HFFc6 (cell line): ENCODE data around the gene SMIM1. TPM values are rescaled to one million over a fixed set of nuclear protein-coding genes. Genes with fewer than 3 reads are reported as not detected.
"Not testable (repeated sequence)": the region's sequence is repeated elsewhere in the genome, so short reads cannot be mapped to it uniquely, and the experiment has no call there.

Source experiments
- DNase-seq: peaks from one replicate; pipeline ENCODE4 v3.0.0-alpha.2; 2018
- H3K27ac Mint-ChIP-seq: 2 replicates; pipeline ENCODE4 v1.8.0; 2020; ENCODE audit warnings: mild to moderate bottlenecking, mixed read lengths
- H3K27me3 Mint-ChIP-seq: 2 replicates; pipeline ENCODE4 v1.8.0; 2021; ENCODE audit warnings: mild to moderate bottlenecking, moderate library complexity, mixed read lengths; ENCODE audit not compliant: insufficient read depth
- H3K36me3 Mint-ChIP-seq: 2 replicates; pipeline ENCODE4 v1.8.0; 2021; ENCODE audit warnings: low read depth, mixed read lengths
- H3K4me1 Mint-ChIP-seq: 2 replicates; pipeline ENCODE4 v1.8.0; 2020; ENCODE audit warnings: low read depth, mixed read lengths
- H3K4me3 Mint-ChIP-seq: 2 replicates; pipeline ENCODE4 v1.8.0; 2020; ENCODE audit warnings: mild to moderate bottlenecking, moderate library complexity, mixed read lengths
- H3K9me3 Mint-ChIP-seq: 2 replicates; pipeline ENCODE4 v1.8.0; 2020; ENCODE audit warnings: mild to moderate bottlenecking, mixed read lengths
- total RNA-seq, 6 experiments: library from RNA; stranded (reverse); fragmentation: NEBNext Ultra II Directional; extraction: Animal tissue kit (Norgen Biotek cat#: 25700); gene quantifications; 2 replicates in 1 of 6; 3 replicates in 5 of 6; pipeline ENCODE4 v1.2.3, GENCODE V29; 2021
- TF ChIP-seq, protein P1 (sequence below): fragments of 200-600 bp; sonication (generic); IDR thresholded peaks from 2 replicates; pipeline ENCODE4 v1.5.0; 2021; ENCODE audit warnings: antibody characterized with exemption, mild to moderate bottlenecking

Gene SMIM1
- total RNA-seq, 6 experiments from 2014 or later: 0.38 to 3.4 (median 1.6) TPM

DNA sequence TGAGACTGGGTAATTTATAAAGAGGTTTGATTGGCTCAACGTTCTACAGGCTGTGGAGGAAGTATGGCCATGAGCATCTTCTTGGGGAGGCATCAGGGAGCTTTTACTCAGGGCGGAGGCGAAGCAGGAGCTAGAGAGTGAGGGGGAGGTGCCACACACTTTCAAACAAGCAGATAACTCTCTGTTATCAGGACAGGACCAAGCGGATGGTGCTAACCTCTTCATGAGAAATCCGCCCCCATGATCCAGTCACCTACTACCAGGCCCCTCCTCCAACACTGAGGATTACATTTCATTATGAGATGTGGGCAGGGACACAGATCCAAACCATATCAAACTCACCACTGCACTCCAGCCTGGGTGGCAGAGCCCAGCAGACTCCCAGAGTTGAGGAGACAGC, 35.2 kb downstream of the SMIM1 start:
- Mint-ChIP-seq H3K4me3 (no peak overlapping the region), H3K9me3 (peaks cover 19% of the 10 kb centered on the region), H3K36me3 (no peaks in the 10 kb centered on the region), H3K4me1 (peaks cover 19% of the 10 kb centered on the region), H3K27me3 (peaks cover 6% of the 10 kb centered on the region; the same call in 1 of the 2 replicates), H3K27ac (no peak overlapping the region)
- no peak for DNase-seq
- TF ChIP-seq, protein P1, sequence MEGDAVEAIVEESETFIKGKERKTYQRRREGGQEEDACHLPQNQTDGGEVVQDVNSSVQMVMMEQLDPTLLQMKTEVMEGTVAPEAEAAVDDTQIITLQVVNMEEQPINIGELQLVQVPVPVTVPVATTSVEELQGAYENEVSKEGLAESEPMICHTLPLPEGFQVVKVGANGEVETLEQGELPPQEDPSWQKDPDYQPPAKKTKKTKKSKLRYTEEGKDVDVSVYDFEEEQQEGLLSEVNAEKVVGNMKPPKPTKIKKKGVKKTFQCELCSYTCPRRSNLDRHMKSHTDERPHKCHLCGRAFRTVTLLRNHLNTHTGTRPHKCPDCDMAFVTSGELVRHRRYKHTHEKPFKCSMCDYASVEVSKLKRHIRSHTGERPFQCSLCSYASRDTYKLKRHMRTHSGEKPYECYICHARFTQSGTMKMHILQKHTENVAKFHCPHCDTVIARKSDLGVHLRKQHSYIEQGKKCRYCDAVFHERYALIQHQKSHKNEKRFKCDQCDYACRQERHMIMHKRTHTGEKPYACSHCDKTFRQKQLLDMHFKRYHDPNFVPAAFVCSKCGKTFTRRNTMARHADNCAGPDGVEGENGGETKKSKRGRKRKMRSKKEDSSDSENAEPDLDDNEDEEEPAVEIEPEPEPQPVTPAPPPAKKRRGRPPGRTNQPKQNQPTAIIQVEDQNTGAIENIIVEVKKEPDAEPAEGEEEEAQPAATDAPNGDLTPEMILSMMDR: no peak

GRCh38 chr1:3809680-3810079, 37.1 kb downstream of the SMIM1 start:
- DNase-seq: no peak
- Mint-ChIP-seq H3K9me3 (peaks cover 19% of the 10 kb centered on the region), H3K4me1 (peaks cover 6% of the 10 kb centered on the region), H3K4me3 (no peak overlapping the region), H3K27me3 (no peaks in the 10 kb centered on the region), H3K36me3 (no peaks in the 10 kb centered on the region), H3K27ac (no peak overlapping the region)
- TF ChIP-seq, protein P1: no peak

GRCh38 chr1:3810149-3810761, 37.7 kb downstream of the SMIM1 start:
- peaks cover 19% of the 10 kb centered on the region for H3K9me3 Mint-ChIP-seq
- not testable (repeated sequence) for H3K27ac Mint-ChIP-seq

DNA sequence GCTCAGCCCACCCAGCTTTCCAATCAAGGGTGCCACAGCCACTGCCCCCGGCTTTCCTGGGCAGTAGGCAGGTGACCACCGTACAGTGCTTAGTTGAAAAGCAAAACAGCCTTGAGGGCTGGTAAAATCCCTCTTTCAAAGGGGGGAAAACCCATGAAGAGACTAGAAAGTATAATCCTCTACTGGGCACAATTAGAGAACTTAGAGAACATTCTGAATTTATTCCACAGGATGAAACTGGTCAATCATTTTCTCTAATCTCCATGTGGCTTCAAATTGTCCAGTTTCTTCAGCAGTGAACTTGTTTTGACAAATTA, 39.0 kb downstream of the SMIM1 start:
- TF ChIP-seq, protein P1: no peak
- no peak for DNase-seq
- Mint-ChIP-seq H3K4me1 (peaks cover 6% of the 10 kb centered on the region), H3K27ac (no peak overlapping the region), H3K36me3 (no peaks in the 10 kb centered on the region), H3K4me3 (no peak overlapping the region), H3K27me3 (no peaks in the 10 kb centered on the region; the same call in 1 of the 2 replicates), H3K9me3 (peaks cover 13% of the 10 kb centered on the region)

More at GRCh38 chr1:3810149-3810761, 37.7 kb downstream of the SMIM1 start:
- not testable (repeated sequence) for DNase-seq, H3K4me1 Mint-ChIP-seq, H3K36me3 Mint-ChIP-seq, H3K27me3 Mint-ChIP-seq, H3K4me3 Mint-ChIP-seq

GRCh38 chr1:3814065-3814464, 41.5 kb downstream of the SMIM1 start:
- Mint-ChIP-seq H3K36me3 (no peaks in the 10 kb centered on the region), H3K27me3 (no peaks in the 10 kb centered on the region; the same call in 1 of the 2 replicates), H3K9me3 (no peaks in the 10 kb centered on the region), H3K27ac (no peak overlapping the region), H3K4me3 (no peak overlapping the region), H3K4me1 (peaks cover 6% of the 10 kb centered on the region)
- TF ChIP-seq, protein P1: no peak
- DNase-seq: no peak

DNA sequence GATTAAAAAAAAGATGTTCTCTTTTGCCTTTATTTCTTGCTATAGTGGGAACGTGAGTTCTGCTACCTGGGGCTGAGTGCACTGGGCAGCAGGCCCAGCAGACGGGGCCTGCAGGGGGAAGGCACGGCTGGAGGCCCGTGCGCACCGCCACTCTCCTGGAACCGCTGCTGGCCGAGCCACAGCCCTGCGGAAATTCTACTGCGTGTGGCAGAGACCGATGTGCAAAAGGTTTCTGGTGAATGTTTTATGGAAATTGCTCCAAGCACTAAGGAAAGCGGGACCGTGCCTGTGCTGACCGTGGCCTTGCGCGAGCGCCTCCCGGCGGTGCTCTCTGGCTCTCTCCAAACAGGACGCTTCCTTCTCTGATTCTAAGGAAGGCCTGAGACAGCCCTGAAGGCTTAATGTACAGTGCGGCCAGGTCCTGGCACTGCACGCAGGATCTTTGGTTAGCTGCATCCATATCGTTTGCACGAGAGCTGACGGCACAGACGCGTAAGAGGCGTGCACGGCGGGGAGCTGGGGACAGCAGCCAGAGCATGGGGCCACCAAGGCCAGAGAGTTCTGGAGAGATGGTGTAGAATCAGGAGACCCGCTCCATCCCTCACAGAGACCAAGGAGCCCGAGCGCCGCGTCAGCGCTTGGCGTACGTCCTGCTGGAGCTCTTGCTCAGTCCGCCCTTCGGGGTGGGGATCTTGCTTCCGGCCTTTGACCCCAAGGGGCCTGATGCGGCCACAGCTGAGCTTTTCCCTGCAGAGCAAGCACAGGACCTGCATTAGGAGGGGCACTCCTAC, 42.4 kb downstream of the SMIM1 start:
- Mint-ChIP-seq H3K4me1 (peaks cover 4% of the 10 kb centered on the region), H3K36me3 (no peaks in the 10 kb centered on the region), H3K27ac (no peak overlapping the region), H3K4me3 (no peak overlapping the region), H3K27me3 (no peaks in the 10 kb centered on the region; the same call in 1 of the 2 replicates), H3K9me3 (no peaks in the 10 kb centered on the region)
- DNase-seq: no peak
- TF ChIP-seq, protein P1: no peak
